Fibroblast of the aortic adventitia (primary cell): ENCODE measurements around the gene EDIL3. TPM values are rescaled to one million over a fixed set of nuclear protein-coding genes. Genes with fewer than 3 reads are reported as not detected.

Experiments
- small RNA-seq: library from RNA; depleted of rRNA; stranded (forward); fragments of <200 nt; gene quantifications from one replicate; pipeline ENCODE3, GENCODE V24; 2012
- total RNA-seq: library from RNA; depleted of rRNA; stranded (reverse); fragments of >200 nt; gene quantifications from 2 replicates; pipeline ENCODE4 v1.2.3, GENCODE V29; 2012; ENCODE audit warnings: low replicate concordance

EDIL3 gene
- total RNA-seq, 1 donor: 248 TPM

Small RNAs within 50 kb of the gene (small RNA-seq; reads per million reads assigned to genes)
- not detected for gene RNU6-448P
